Measurements from ENCODE around the gene SLC7A6.
"Not testable (repeated sequence)": the region's sequence is repeated elsewhere in the genome, so short reads cannot be mapped to it uniquely, and the experiment has no call there.

SLC7A6 gene

DNA sequence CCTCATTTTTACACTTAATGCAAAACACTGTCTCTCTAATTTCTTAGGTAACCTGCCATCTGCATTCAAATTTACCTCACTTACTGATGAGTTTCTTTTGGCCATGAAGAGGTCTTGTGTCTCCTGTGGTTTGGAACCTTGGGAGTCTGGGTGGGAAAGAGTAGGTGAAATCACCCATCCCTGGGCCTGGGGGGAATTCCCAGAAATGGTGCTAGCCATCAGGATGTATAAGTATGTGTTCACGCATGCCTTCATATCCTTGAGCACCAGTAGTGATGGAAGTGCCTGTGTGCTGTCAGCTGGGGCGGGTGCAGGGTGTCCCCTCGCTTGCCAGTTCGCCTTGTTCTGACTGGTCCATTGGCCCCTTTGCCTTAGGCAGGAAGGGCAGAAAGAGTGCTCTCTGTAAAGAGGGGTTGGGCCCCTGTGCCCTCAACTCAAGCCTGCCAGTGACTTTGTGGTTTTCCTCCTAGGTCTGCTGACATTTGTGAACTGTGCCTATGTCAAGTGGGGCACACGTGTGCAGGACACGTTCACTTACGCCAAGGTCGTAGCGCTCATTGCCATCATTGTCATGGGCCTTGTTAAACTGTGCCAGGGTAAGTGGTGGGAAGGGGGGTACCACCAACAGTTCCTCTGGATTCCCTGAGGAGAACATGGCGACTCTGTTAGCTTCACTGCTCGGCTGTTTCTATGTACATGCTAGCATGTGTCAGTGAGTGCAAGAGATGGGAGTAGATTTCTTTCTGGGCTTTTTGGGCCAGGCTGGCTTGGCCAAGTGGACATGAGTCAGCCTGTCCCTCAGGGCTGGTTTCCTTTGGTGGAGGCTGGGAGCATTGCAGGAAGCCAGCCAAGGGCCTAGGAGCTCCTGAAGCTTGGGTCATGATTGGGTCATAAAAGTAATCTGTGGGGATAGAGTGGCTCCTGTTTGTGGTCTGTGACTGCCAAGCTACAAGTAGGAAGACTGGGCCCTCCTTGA is 23.2 kb downstream of the SLC7A6 start:
- TF ChIP-seq OSR1 (CRISPR knock-in tag; IDR thresholded peaks at IDR 0.05) (no peak), ARNTL (CRISPR knock-in tag; IDR thresholded peaks at IDR 0.05; ENCODE audit: borderline replicate concordance, low read depth) (no peak), ZNF565 (CRISPR knock-in tag; conservative IDR thresholded peaks at IDR 0.05; ENCODE audit: low read depth) (no peak), TCF4 (CRISPR knock-in tag; IDR thresholded peaks at IDR 0.05; ENCODE audit: borderline replicate concordance) (no peak)
- TF ChIP-seq, protein P1, sequence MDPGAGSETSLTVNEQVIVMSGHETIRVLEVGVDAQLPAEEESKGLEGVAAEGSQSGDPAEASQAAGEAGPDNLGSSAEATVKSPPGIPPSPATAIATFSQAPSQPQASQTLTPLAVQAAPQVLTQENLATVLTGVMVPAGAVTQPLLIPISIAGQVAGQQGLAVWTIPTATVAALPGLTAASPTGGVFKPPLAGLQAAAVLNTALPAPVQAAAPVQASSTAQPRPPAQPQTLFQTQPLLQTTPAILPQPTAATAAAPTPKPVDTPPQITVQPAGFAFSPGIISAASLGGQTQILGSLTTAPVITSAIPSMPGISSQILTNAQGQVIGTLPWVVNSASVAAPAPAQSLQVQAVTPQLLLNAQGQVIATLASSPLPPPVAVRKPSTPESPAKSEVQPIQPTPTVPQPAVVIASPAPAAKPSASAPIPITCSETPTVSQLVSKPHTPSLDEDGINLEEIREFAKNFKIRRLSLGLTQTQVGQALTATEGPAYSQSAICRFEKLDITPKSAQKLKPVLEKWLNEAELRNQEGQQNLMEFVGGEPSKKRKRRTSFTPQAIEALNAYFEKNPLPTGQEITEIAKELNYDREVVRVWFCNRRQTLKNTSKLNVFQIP (CRISPR knock-in tag; IDR thresholded peaks at IDR 0.05; ENCODE audit: borderline replicate concordance, low read depth): no peak
- ATAC-seq: peak; percentile 54

DNA sequence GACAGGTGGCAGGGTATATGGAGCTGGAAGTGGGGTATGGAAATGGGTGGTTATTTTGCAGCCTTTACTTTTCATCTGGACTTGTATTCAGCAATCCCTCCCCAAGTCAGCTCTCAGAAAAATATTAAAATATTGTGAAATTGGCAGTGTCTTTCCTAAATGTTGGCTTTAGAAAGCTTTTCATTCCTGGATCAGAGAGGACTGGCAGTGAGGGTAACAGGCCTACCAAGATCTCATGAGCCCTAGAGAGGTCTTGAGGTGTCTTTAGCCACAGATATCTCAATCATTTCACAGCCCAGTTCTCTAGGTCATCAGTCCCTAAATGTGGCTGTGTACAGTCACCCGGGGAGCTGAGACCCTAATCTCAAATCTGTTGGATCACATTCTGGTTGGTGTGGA is 23.9 kb downstream of the SLC7A6 start:
- ATAC-seq: no peak
- TF ChIP-seq TOX (CRISPR knock-in tag; IDR thresholded peaks at IDR 0.05; ENCODE audit: borderline replicate concordance) (no peak), PPARA (CRISPR knock-in tag; IDR thresholded peaks at IDR 0.05; ENCODE audit: borderline replicate concordance) (no peak), ZC3H10 (CRISPR knock-in tag; IDR thresholded peaks at IDR 0.05) (no peak), ZNF8 (CRISPR knock-in tag; IDR thresholded peaks at IDR 0.05) (no peak), ARNTL (CRISPR knock-in tag; IDR thresholded peaks at IDR 0.05; ENCODE audit: borderline replicate concordance, low read depth) (no peak), OSR1 (CRISPR knock-in tag; IDR thresholded peaks at IDR 0.05) (no peak), RARB (CRISPR knock-in tag; IDR thresholded peaks at IDR 0.05) (no peak), ISL1 (CRISPR knock-in tag; IDR thresholded peaks at IDR 0.05) (no peak), ZNF565 (CRISPR knock-in tag; conservative IDR thresholded peaks at IDR 0.05; ENCODE audit: low read depth) (no peak), BACH2 (CRISPR knock-in tag; IDR thresholded peaks at IDR 0.05; ENCODE audit: borderline replicate concordance) (no peak), ESRRG (CRISPR knock-in tag; IDR thresholded peaks at IDR 0.05) (no peak), SNAI2 (CRISPR knock-in tag; IDR thresholded peaks at IDR 0.05) (no peak), GLIS3 (CRISPR knock-in tag; IDR thresholded peaks at IDR 0.05) (no peak)
- TF ChIP-seq, protein P2, sequence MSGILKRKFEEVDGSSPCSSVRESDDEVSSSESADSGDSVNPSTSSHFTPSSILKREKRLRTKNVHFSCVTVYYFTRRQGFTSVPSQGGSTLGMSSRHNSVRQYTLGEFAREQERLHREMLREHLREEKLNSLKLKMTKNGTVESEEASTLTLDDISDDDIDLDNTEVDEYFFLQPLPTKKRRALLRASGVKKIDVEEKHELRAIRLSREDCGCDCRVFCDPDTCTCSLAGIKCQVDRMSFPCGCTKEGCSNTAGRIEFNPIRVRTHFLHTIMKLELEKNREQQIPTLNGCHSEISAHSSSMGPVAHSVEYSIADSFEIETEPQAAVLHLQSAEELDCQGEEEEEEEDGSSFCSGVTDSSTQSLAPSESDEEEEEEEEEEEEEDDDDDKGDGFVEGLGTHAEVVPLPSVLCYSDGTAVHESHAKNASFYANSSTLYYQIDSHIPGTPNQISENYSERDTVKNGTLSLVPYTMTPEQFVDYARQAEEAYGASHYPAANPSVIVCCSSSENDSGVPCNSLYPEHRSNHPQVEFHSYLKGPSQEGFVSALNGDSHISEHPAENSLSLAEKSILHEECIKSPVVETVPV (CRISPR knock-in tag; IDR thresholded peaks at IDR 0.05): no peak
- TF ChIP-seq, protein P1 (CRISPR knock-in tag; IDR thresholded peaks at IDR 0.05; ENCODE audit: borderline replicate concordance, low read depth): no peak
- TF ChIP-seq, protein P3, sequence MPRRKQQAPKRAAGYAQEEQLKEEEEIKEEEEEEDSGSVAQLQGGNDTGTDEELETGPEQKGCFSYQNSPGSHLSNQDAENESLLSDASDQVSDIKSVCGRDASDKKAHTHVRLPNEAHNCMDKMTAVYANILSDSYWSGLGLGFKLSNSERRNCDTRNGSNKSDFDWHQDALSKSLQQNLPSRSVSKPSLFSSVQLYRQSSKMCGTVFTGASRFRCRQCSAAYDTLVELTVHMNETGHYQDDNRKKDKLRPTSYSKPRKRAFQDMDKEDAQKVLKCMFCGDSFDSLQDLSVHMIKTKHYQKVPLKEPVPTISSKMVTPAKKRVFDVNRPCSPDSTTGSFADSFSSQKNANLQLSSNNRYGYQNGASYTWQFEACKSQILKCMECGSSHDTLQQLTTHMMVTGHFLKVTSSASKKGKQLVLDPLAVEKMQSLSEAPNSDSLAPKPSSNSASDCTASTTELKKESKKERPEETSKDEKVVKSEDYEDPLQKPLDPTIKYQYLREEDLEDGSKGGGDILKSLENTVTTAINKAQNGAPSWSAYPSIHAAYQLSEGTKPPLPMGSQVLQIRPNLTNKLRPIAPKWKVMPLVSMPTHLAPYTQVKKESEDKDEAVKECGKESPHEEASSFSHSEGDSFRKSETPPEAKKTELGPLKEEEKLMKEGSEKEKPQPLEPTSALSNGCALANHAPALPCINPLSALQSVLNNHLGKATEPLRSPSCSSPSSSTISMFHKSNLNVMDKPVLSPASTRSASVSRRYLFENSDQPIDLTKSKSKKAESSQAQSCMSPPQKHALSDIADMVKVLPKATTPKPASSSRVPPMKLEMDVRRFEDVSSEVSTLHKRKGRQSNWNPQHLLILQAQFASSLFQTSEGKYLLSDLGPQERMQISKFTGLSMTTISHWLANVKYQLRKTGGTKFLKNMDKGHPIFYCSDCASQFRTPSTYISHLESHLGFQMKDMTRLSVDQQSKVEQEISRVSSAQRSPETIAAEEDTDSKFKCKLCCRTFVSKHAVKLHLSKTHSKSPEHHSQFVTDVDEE (CRISPR knock-in tag; IDR thresholded peaks at IDR 0.05): no peak

DNA sequence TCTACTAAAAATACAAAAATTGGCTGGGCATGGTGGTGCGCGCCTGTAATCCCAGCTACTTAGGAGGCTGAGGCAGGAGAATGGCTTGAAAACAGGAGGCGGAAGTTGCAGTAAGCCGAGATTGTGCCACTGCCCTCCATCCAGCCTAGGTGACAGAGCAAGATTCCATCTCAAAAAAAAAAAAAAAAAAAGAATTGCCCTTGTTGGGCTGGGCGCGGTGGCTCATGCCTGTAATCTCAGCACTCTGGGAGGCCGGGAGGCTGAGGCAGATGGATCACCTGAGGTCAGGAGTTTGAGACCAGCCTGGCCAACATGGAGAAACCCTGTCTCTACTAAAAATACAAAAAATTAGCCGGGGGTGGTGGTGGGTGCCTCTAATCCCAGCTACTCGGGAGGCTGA is 24.5 kb downstream of the SLC7A6 start:
- not testable (repeated sequence) for ATAC-seq

DNA sequence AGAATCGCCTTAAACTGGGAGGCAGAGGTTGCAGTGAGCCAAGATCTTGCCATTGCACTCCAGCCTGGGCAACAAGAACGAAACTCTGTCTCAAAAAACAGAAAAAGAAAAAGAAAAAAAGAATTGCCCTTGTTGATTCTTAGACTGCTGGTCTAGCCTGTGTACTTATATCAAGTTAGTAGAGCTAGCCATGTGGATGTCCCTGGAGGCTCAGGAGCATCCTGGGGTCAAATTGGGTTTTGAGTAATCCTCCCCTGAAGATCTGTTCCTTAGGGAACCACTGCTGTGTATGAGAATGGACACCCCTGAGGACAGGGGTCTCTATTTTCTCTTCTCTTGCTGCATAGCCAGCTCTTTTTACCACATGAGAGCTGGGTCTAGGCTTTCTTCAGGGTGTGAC is 24.9 kb downstream of the SLC7A6 start:
- TF ChIP-seq OSR1 (CRISPR knock-in tag; IDR thresholded peaks at IDR 0.05) (no peak), ZFP30 (CRISPR knock-in tag; IDR thresholded peaks at IDR 0.05) (no peak), BACH2 (CRISPR knock-in tag; IDR thresholded peaks at IDR 0.05; ENCODE audit: borderline replicate concordance) (no peak)
- TF ChIP-seq, protein P4, sequence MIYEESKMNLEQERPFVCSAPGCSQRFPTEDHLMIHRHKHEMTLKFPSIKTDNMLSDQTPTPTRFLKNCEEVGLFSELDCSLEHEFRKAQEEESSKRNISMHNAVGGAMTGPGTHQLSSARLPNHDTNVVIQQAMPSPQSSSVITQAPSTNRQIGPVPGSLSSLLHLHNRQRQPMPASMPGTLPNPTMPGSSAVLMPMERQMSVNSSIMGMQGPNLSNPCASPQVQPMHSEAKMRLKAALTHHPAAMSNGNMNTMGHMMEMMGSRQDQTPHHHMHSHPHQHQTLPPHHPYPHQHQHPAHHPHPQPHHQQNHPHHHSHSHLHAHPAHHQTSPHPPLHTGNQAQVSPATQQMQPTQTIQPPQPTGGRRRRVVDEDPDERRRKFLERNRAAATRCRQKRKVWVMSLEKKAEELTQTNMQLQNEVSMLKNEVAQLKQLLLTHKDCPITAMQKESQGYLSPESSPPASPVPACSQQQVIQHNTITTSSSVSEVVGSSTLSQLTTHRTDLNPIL (CRISPR knock-in tag; IDR thresholded peaks at IDR 0.05; ENCODE audit: low read depth): no peak
- ATAC-seq: no peak

Data from SK-N-SH treated with all-trans-retinoic acid at 6 μM for 48 hours (cell line).